HepG2 (cell line): ENCODE data around the gene C11orf24. TPM values are rescaled to one million over a fixed set of nuclear protein-coding genes. Genes with fewer than 3 reads are reported as not detected.
A peak's percentile ranks its signal among the peaks of the same experiment; 100 is the strongest.

Source experiments
- ARNT ChIP-seq: fragments of 450-650 bp; IDR thresholded peaks from 2 replicates; pipeline ENCODE4 v1.6.1; 2017
- BCLAF1 ChIP-seq: fragments of 450-650 bp; IDR thresholded peaks from 2 replicates; pipeline ENCODE4 v1.6.1; 2017; ENCODE audit warnings: mild to moderate bottlenecking
- CTCF ChIP-seq: sonication (generic); formaldehyde crosslinking; IDR thresholded peaks from 2 replicates; pipeline ENCODE4 v1.5.0; 2020; ENCODE audit warnings: mild to moderate bottlenecking, missing genetic modification reagents, moderate library complexity
- E2F5 ChIP-seq: sonication (generic); formaldehyde crosslinking; conservative IDR thresholded peaks from 2 replicates; pipeline ENCODE4 v1.4.0; 2020; ENCODE audit warnings: missing genetic modification reagents
- HOXD1 ChIP-seq: sonication (generic); formaldehyde crosslinking; IDR thresholded peaks from 2 replicates; pipeline ENCODE4 v1.5.0; 2020; ENCODE audit warnings: missing genetic modification reagents
- IKZF1 ChIP-seq: fragments of 450-650 bp; IDR thresholded peaks from 2 replicates; pipeline ENCODE4 v1.7.1; 2016
- KDM3A ChIP-seq: IDR thresholded peaks from 2 replicates; pipeline ENCODE4 v1.6.1; 2018; ENCODE audit warnings: low read depth, missing compliant biosample characterization
- MAF1 ChIP-seq: sonication (generic); formaldehyde crosslinking; IDR thresholded peaks from 2 replicates; pipeline ENCODE4 v1.5.0; 2020; ENCODE audit warnings: missing genetic modification reagents, borderline replicate concordance
- MXD1 ChIP-seq: sonication (generic); formaldehyde crosslinking; IDR thresholded peaks from 2 replicates; pipeline ENCODE4 v1.4.0; 2020; ENCODE audit warnings: mild to moderate bottlenecking, missing genetic modification reagents
- NCOA2 ChIP-seq: sonication (generic); formaldehyde crosslinking; IDR thresholded peaks from 2 replicates; pipeline ENCODE4 v1.8.0; 2022; ENCODE audit warnings: inconsistent platforms
- PRMT3 ChIP-seq: sonication (generic); formaldehyde crosslinking; IDR thresholded peaks from 2 replicates; pipeline ENCODE4 v1.8.1; 2022; ENCODE audit warnings: low read depth, mild to moderate bottlenecking, moderate library complexity, missing genetic modification reagents, borderline replicate concordance
- SALL1 ChIP-seq: sonication (generic); formaldehyde crosslinking; IDR thresholded peaks from 2 replicates; pipeline ENCODE4 v1.8.0; 2022; ENCODE audit warnings: mild to moderate bottlenecking, missing genetic modification reagents
- SMYD3 ChIP-seq: sonication (generic); formaldehyde crosslinking; IDR thresholded peaks from 2 replicates; pipeline ENCODE4 v1.8.1; 2023; ENCODE audit warnings: mild to moderate bottlenecking, missing genetic modification reagents
- TCF7L2 ChIP-seq: IDR thresholded peaks from 2 replicates; pipeline ENCODE4 v1.6.1; 2011; ENCODE audit warnings: mild to moderate bottlenecking, low read depth, low read length, moderate library complexity
- ZBTB34 ChIP-seq: sonication (generic); formaldehyde crosslinking; IDR thresholded peaks from 2 replicates; pipeline ENCODE4 v1.8.0; 2022; ENCODE audit warnings: mild to moderate bottlenecking, missing genetic modification reagents
- ZGPAT ChIP-seq: IDR thresholded peaks from 2 replicates; pipeline ENCODE4 v1.6.1; 2016; ENCODE audit warnings: mild to moderate bottlenecking
- ZNF30 ChIP-seq: sonication (generic); formaldehyde crosslinking; IDR thresholded peaks from 2 replicates; pipeline ENCODE4 v1.5.0; 2020; ENCODE audit warnings: mild to moderate bottlenecking, missing genetic modification reagents
- ZNF503 ChIP-seq: sonication (generic); formaldehyde crosslinking; IDR thresholded peaks from 2 replicates; pipeline ENCODE4 v1.4.0; 2020; ENCODE audit warnings: missing genetic modification reagents
- ZNF781 ChIP-seq: sonication (generic); formaldehyde crosslinking; IDR thresholded peaks from 2 replicates; pipeline ENCODE4 v1.5.1; 2020; ENCODE audit warnings: borderline replicate concordance, mild to moderate bottlenecking, missing genetic modification reagents; ENCODE audit errors: not compliant biosample characterization
- polyA plus RNA-seq, 8 experiments: library from polyadenylated mRNA; depleted of rRNA in 3 of 8; stranded (reverse) in 7 of 8; unstranded in 1 of 8; fragments of >200 nt; fragmentation: Illumina TruSeq in 4 of 8; extraction: Trizol in 4 of 8; gene quantifications; 2 replicates each; pipeline versions ENCODE4 v1.2.1 to v1.2.3, GENCODE V29; 2011 to 2016; ENCODE audit warnings: low read depth in 4 of 8, missing spikeins in 1 of 8, mixed read lengths in 1 of 8; ENCODE audit not compliant: insufficient read depth in 1 of 8
- total RNA-seq, 5 experiments: library from RNA; depleted of rRNA; stranded (reverse); fragments of >200 nt; fragmentation: Illumina TruSeq; extraction: Trizol; gene quantifications; 2 replicates each; pipeline ENCODE4 v1.2.3, GENCODE V29; 2016; ENCODE audit warnings: low read depth in 1 of 5

C11orf24 gene
- total and polyA plus RNA-seq, 2 of the 13 experiments (the other 11 are each of a cell fraction or from before 2014, with no cell fraction given), result 52.9 to 55.5 TPM

- TF ChIP-seq ZBTB34 (CRISPR knock-in tag), result no peak
- TF ChIP-seq BCLAF1, result no peak
- no peak for TF ChIP-seq E2F5 (CRISPR knock-in tag)
- no peak for TF ChIP-seq HOXD1
- TF ChIP-seq ZNF30 (CRISPR knock-in tag), result no peak
- no peak for TF ChIP-seq KDM3A (CRISPR knock-in tag)
- TF ChIP-seq PRMT3 (CRISPR knock-in tag), result no peak
- no peak for TF ChIP-seq TCF7L2
- peak; percentile 50 for TF ChIP-seq ZNF781
- TF ChIP-seq ZNF503 (CRISPR knock-in tag), result no peak
- no peak for TF ChIP-seq MAF1
- no peak; the same call in 1 of the 2 replicates for TF ChIP-seq NCOA2 (CRISPR knock-in tag)
- TF ChIP-seq SMYD3 (CRISPR knock-in tag), result no peak
- TF ChIP-seq SALL1 (CRISPR knock-in tag), result peak; percentile 49
- TF ChIP-seq CTCF, result no peak
- TF ChIP-seq IKZF1, result no peak
- no peak for TF ChIP-seq MXD1 (CRISPR knock-in tag)
- no peak for TF ChIP-seq ARNT
- TF ChIP-seq ZGPAT (CRISPR knock-in tag), result 0 out of 2 replicates have a peak, but pooled peaks have one; percentile 21
These were observed 55.4 kb downstream of the C11orf24 start (continued) for GRCh38 chr11:68216171-68216938.
